ENCODE measurements around the gene MBNL2.

The MBNL2 gene

DNA sequence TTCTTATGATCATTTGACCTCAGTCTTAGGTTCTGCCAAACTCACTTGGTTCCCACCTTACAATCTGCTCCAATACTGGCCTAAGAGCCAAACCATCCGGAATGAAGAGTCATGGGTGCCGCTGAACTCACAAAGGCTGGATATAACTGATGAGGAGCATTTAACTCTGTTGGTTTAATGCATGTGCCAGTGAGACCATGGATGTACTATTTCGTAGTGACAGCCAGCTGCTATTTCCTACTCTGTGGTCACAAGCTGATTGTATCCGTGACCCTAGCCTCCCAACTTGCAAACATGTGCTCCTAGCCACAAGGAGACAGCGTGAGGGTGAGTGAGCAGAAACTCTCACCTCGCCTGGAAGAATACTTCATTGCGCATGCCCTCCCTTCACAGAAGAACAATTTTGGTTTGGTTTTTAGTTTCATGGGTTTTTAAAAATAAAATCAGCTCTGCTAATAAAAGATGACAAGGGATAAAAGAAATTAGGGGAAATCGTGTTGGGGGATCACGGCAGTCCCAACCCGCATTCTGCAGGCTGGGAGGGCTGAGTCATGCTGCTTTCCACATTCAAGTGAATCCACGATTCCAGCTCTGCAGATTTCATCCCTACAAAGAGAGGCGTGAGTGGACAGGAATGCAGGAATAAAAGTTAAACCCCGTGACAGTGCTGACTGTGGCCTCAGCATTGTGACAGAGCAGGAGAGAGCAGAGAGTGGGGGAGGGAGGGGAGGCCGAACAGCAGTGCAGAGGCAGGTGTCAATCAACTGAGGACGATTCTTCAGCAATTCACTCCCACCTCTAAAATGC is 145.1 kb downstream of the MBNL2 start:
- no peak overlapping the region for H3K4me3 ChIP-seq (ENCODE audit: low read depth, low read length)
- TF ChIP-seq, protein P1, sequence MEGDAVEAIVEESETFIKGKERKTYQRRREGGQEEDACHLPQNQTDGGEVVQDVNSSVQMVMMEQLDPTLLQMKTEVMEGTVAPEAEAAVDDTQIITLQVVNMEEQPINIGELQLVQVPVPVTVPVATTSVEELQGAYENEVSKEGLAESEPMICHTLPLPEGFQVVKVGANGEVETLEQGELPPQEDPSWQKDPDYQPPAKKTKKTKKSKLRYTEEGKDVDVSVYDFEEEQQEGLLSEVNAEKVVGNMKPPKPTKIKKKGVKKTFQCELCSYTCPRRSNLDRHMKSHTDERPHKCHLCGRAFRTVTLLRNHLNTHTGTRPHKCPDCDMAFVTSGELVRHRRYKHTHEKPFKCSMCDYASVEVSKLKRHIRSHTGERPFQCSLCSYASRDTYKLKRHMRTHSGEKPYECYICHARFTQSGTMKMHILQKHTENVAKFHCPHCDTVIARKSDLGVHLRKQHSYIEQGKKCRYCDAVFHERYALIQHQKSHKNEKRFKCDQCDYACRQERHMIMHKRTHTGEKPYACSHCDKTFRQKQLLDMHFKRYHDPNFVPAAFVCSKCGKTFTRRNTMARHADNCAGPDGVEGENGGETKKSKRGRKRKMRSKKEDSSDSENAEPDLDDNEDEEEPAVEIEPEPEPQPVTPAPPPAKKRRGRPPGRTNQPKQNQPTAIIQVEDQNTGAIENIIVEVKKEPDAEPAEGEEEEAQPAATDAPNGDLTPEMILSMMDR (IDR thresholded peaks at IDR 0.05; ENCODE audit: low read depth, low read length) = no peak

DNA sequence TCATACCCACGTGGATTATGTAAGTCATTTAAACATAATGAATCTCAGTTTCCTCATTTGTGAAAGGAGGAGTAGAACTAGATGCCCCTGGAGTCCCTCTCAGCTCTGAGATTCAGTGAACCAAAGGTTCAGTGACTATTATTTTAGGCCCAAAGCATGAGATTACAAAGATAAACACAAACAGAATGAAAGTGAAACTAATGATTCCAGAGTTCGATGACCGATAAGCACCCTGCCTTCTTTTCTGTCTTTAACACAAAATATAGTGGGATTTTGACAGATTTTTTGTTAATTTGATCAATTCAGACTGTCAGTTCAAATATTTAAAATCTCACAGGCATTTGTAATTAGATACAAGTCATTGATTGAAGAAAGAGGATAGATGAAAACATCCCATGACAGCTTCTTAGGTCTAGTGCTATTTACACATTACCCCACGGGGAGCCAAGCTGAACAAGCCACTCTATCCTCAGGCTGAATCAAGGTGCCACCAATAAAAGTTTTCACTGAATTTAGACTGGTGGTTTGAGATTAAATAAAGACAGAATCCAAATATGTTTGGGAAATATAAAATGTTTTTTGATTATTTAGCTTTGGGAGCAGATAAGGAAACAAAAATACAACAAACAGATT is 147.2 kb downstream of the MBNL2 start:
- TF ChIP-seq, protein P1 (IDR thresholded peaks at IDR 0.05; ENCODE audit: low read depth, low read length) = no peak
- peak overlapping the region; percentile 47 for H3K4me3 ChIP-seq (ENCODE audit: low read depth, low read length)

DNA sequence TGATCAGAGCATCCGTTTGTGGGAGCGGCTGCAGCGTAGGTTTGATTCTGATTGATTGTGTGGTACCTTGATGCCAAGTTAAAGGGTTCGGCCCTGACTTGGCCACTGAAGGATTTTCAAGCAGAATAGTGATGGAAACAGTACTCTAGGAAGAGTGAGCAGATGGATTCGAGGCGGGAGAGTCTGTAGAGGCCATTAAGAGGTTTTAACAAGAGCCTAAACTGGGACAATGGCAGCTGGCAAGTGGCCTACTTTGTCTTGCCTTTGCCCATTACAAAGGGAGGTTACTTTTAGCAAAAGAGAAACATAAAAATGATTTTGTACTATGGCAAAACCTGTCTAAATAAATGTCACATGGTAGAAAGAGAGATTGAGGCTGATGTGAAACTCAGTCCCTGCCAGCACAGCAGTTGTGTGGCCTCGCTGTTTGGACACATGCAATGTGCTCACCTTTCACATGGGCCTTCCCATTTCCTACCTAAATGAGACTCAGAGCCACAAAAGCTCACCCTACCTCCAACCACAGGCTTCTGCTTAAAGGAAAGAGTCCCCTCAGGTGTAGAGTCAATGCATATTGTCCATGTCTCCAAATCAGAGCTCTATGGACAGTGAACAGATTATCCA is 149.5 kb downstream of the MBNL2 start:
- TF ChIP-seq, protein P1 (IDR thresholded peaks at IDR 0.05; ENCODE audit: low read depth, low read length) = no peak
- no peak overlapping the region for H3K4me3 ChIP-seq (ENCODE audit: low read depth, low read length)

DNA sequence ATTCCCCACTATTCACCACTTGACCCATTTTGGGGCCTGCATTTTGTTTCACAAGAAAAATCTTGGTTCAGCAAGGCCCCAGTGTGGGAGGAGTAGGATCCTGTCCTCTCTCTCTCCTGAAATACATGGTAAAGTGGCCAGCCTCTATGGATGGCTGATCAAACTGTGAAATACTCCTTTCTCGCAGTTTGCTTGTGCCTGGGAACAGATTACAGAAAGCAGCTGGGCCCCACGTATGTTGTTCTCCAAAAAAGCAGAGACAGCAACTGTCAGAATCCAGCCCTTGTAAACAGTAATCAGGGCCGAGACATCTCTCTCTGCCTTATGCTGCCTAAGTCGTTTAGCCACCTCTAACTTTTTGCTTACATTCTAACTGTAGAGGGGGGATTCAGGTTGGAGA is 150.8 kb downstream of the MBNL2 start:
- H3K4me3 ChIP-seq (ENCODE audit: low read depth, low read length) = no peak overlapping the region
- TF ChIP-seq, protein P1 (IDR thresholded peaks at IDR 0.05; ENCODE audit: low read depth, low read length) = no peak

DNA sequence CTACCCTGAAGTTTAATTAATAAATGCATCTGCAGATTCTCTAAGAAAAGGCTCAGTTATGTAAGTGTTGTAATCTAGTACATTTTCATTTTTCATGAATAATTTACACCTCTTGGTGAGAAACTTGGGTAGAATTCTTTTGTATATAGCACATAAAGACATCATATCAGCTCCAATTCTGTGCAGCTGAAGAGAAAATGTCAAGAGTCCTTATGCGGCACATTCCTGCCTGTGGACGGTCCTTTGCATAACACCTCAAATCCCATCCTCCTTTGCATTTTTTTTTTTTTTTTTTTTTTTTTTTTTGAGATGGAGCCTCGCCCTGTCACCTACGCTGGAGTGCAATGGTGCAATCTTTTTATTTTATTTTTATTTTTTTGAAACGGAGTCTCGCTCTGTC is 151.7 kb downstream of the MBNL2 start:
- TF ChIP-seq, protein P1 (IDR thresholded peaks at IDR 0.05; ENCODE audit: low read depth, low read length) = no peak
- H3K4me3 ChIP-seq (ENCODE audit: low read depth, low read length) = no peak overlapping the region

DNA sequence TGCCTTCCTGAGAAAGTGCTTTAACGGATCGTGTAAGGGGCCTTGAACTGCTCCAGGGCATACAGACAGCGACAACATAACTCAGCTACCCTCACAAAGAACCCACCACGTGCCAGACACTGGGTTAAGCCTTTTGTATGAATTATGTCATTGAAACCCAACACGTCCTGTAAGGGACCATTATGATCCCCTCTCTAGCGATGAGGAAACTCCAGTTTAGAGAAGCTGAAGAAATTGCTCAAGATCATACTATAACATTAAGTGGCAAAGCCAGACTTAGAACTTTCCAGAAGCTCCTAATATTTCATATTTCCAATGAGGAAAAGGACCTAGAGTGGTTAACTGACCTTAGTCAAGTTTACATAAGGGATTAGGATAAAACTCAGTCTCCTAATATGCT is 154.8 kb downstream of the MBNL2 start:
- TF ChIP-seq, protein P1 (IDR thresholded peaks at IDR 0.05; ENCODE audit: low read depth, low read length) = no peak

DNA sequence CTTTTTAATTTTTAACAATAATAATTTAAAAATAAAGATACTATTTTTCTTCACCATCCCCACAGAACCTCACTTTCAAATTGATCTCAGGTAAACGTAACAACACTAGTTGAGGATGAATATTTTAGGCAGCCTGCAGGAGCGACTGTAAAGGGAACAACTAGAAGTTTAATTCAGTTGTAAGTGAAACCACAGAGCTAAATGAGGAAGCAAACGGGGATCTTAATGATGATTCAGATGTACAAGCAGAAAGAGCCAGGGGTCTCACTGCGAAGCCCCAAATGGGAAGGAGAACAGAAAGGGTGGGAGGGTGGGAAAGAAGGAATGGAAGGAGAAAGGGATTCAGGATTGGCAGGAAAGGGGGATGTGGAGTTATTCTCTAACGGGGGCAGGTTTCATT is 157.3 kb downstream of the MBNL2 start:
- no peak overlapping the region for H3K4me3 ChIP-seq (ENCODE audit: low read depth, low read length)
- TF ChIP-seq, protein P1 (IDR thresholded peaks at IDR 0.05; ENCODE audit: low read depth, low read length) = no peak

More for the DNA sequence above, 154.8 kb downstream of the MBNL2 start:
- H3K4me3 ChIP-seq (ENCODE audit: low read depth, low read length) = no peak overlapping the region
